NCI-H2196 treated with DMSO at 0.1 percent for 48 hours (cell line): Measurements from ENCODE around the gene GALM.
"Not testable (repeated sequence)": the region's sequence is repeated elsewhere in the genome, so short reads cannot be mapped to it uniquely, and the experiment has no call there.

Experiments
- DNase-seq: peaks from one replicate; lab custom pipeline; 2025; ENCODE audit not compliant: unreplicated experiment; lab: John Stamatoyannopoulos, UW

GALM gene

GRCh38 chr2:38708900-38709566, 43.1 kb downstream of the GALM start:
- DNase-seq: no peak

DNA sequence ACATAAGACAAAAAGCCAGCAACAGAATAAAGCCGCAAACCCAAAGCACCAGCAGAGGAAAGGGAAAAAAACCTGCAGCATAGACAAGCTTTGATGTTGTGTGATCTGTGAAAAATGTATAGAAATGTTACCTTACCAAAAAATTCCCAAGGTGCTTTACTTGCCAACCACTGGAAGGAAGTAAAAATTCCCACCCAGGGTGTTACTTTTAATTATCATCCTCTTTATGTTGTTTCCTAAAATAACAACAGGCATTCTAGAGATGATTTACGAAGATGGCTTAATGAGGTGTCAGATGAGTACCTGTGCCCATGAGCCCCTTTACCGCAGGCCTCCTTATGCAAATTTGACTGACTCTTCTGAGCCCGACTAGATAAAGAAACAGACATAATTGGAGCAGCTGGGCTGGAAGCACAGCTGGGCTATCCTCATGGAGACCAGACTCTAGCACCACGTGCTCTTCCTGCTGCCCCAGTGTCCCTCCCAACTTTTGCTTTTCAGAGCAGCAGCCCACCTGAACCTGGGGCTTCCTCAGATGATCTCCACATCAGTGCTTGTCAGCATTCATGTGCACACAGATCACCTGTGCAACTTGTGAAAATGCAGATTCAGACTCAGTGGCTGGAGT, 43.8 kb downstream of the GALM start:
- DNase-seq: no peak

DNA sequence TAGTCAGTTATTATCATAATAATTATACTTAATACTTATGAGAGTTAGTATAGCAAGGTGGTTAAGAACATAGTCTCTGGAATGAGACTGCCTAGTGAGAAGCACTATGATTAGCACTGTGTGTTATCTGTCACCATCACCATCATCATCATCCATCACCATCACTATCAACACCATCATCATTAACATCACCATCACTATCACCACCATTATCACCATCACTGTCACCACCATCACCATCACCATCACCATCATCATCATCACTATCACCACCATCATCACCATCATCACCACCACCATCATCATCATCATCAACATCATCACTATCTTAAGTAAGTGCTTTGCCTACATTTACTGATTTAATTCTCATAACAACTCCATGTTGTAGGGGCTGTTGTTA, 45.6 kb downstream of the GALM start:
- DNase-seq: no peak

DNA sequence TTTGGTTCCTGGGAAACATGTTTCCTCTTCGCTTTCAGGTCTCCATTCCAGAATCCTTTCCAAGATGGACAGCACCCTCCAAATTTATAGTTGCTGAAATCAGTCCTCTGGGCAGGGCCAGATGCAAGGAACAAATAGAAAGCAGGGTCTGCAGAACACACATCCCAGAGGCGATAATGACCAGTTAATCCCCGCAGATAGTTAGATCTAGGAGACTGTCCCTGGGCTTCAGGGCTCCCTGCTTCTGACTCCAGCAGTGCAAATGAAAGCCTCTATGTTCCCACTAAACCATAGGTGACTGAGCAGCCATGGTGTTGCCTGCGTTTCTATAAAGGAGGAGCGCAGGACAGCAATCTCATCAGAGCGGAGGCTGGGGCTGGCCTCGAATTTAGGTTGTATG, 46.5 kb downstream of the GALM start:
- DNase-seq: no peak

DNA sequence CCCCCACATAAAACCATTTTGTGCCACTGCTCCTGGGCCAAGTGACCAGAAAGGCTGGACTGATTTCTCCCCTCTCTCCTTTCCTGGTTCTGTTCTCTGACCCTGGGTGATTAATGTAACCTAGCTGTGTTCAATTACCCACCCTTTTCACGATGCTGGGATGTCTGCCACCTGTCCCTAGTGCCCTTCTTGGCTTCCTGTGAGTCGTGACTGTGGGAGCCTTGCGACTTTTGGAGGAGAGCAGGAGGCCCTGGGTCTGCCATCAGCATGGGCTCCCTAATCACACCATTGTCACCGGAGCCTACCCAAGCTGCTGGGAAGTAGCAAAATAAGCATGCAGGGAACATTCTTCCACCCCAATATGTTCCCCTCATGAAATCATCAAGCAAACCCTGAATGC, 47.0 kb downstream of the GALM start:
- DNase-seq: no peak

DNA sequence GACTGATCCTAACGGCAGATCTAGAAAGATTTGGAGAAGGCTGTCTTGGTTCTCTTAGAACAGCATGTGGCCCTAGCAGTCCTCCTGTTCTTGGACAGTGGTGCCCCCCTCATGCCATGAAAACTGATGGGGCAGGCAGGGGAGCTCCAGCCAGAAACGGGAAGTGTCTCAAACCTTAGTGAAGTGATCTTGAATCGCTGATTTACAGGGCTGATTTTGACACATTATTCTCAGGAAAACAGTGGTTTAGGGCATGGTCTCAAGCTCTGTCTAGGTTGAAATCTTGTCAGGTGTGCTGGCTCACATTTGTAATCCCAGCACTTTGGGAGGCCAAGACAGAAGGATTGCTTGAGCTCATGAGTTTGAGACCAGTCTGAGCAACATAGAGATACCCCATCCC, 47.4 kb downstream of the GALM start:
- no peak for DNase-seq

GRCh38 chr2:38714941-38715340, 49.0 kb downstream of the GALM start:
- not testable (repeated sequence) for DNase-seq

- no peak for DNase-seq
Observed at GRCh38 chr2:38716185-38716584, 50.3 kb downstream of the GALM start.

- no peak for DNase-seq
Observed at GRCh38 chr2:38718601-38719000, 52.7 kb downstream of the GALM start.

- DNase-seq: no peak
Observed at GRCh38 chr2:38719706-38720105, 53.8 kb downstream of the GALM start.

- peak; percentile 62 for DNase-seq
Observed at GRCh38 chr2:38720613-38721241, 54.8 kb downstream of the GALM start.

- DNase-seq: no peak
Observed at GRCh38 chr2:38722271-38723061, 56.6 kb downstream of the GALM start.

DNA sequence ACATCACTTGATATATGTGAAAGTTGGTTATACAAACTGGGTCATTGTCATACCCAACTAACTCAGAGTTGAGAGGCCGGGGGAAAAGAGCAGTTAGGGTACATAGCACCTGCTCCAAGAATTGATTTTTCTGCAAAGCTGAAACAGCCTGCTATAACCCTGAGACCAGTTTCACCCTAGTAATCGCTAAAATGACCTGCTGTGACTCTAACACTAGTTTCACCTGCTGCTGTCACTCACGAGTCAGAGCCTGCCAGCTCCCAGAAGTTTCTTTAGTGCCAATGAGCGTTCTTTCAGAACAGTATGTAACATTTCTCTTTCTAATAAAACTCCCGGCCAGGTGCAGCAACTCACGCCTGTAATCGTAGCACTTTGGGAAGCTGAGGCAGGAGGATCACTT, 57.3 kb downstream of the GALM start:
- DNase-seq: no peak

DNA sequence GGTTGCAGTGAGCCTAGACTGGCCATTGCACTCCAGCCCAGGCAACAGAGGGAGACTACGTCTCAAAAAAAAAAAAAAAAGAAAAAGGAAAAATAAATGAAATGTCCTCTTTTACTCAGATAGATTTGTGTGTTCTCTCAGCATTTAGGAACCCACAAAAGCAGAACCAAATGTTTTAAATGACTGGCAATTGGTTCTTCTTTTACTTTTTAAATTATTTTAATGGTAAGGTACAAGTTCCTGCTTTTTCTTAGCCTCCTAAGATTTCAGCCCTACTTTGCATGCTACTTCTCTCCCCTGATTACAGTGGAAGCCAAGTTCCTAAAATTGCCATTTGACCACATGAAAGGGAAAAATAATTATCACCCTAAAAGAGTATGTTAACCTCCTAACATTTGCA, 61.7 kb downstream of the GALM start:
- no peak for DNase-seq

GRCh38 chr2:38728694-38729093, 62.8 kb downstream of the GALM start:
- DNase-seq: no peak

- no peak for DNase-seq
Observed at GRCh38 chr2:38731090-38731489, 65.2 kb downstream of the GALM start.

- no peak for DNase-seq
Observed at GRCh38 chr2:38731684-38732221, 65.8 kb downstream of the GALM start.

DNA sequence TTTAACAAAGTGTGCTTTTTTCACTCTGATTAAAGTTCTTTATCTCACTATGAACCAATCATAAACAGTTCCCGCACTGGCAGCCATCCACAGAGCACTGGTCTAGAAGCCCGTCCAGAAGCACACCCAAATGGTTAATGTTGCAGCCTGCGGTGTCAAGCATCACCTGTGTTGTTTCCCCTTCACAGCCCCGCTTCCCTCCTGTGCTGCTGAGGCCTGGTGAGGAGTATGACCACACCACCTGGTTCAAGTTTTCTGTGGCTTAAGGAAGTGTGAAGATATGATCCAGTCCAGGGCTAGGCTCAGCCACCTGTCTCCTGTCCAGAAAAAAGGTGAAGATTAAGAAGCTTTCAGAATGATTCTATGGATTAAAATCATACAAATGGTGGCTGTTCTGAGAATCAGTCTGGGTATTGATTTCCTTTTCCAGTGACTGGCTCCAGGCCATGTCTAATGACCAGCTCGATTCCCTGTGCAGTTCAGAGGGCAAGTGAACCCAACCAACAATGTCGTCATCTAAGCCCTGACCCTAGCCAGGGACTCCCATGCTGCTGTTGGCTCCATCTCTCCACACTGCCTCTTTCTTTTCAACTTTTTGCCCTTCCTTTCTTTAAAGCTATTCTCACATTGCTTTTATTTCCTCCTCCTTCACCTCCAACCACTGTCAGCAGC, 67.5 kb downstream of the GALM start:
- no peak for DNase-seq

DNA sequence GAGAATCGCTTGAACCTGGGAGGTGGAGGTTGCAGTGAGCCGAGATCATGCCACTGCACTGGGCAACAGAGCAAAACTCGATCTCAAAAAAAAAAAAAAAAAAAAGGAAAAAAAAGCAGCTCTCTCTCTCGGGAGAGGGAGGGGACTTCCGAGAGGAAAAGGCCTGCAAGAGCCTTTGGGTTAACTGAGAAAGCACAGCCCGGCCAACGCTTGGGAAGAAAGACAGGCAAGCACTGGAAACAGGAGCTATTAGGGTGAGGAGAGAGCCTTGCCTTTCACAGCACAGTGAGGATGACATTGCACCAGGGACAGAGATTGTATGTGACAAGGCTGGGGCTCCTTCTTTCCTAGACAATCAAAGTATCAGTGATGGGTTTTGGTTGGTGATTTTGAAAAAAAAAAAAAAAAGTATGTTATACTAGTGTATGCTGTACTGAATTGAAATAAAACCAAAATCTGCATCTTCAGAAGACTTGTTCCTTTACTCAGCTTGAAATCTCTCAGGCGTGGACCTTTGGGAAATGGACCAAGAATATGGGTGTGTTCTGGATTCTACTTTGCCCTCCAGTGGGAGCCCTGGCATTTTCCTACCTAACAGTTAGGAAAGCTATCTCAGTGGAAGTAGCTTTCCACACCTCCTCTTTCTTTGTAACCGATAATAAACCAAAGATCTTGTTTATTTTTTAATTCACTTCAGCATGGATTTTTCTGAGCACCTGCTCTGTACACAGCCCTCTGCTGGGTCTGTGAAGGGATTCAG, 68.6 kb downstream of the GALM start:
- DNase-seq: no peak

DNA sequence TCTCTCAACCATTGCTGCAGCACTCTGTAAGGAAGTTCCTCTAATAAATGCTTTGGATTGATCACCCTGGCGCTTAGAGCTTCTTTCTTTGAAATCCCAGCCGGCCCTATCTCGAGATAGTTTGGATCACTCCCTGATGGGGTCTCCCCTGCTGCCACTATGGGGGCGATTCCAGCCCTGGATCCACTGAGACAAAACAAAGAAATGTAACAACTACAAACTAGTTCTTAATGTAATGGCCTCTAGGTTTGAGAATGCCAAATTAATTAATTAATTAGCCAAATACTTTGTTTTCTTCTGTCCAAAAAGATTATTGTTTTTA, 70.0 kb downstream of the GALM start:
- DNase-seq: no peak
